Neuronal stem cell (in vitro differentiated cells): ENCODE results near the gene AP1M2.

Source experiments
- DNase-seq: peaks from one replicate; pipeline ENCODE4 v3.0.0-alpha.2; 2013; ENCODE audit warnings: low spot score
- H2AFZ ChIP-seq: one replicate; pipeline ENCODE4 v1.6.1; 2013; ENCODE audit warnings: mild to moderate bottlenecking, low read length, inconsistent platforms
- H2AK5ac ChIP-seq: 2 replicates; pipeline ENCODE4 v1.6.1; 2013; ENCODE audit warnings: low read depth, mild to moderate bottlenecking, inconsistent platforms, low read length, moderate library complexity, mixed read lengths
- H2BK120ac ChIP-seq: 2 replicates; pipeline ENCODE4 v1.6.1; 2013; ENCODE audit warnings: low read depth, mild to moderate bottlenecking, inconsistent platforms, low read length, moderate library complexity, mixed read lengths
- H2BK12ac ChIP-seq: one replicate; pipeline ENCODE4 v1.6.1; 2013; ENCODE audit warnings: low read length, inconsistent platforms
- H2BK15ac ChIP-seq: 2 replicates; pipeline ENCODE4 v1.6.1; 2013; ENCODE audit warnings: mild to moderate bottlenecking, low read length, inconsistent platforms, mixed read lengths
- H2BK5ac ChIP-seq: one replicate; pipeline ENCODE4 v1.6.1; 2013; ENCODE audit warnings: inconsistent platforms, mild to moderate bottlenecking, low read length, moderate library complexity
- H3K14ac ChIP-seq: one replicate; pipeline ENCODE4 v1.6.1; 2013; ENCODE audit warnings: low read length, inconsistent platforms
- H3K18ac ChIP-seq: 2 replicates; pipeline ENCODE4 v1.6.1; 2013; ENCODE audit warnings: low read length, inconsistent platforms
- H3K23ac ChIP-seq: 2 replicates; pipeline ENCODE4 v1.6.1; 2013; ENCODE audit warnings: low read depth, mild to moderate bottlenecking, mixed read lengths, low read length, inconsistent platforms; ENCODE audit not compliant: poor library complexity
- H3K27ac ChIP-seq: replicated peaks from 3 replicates; pipeline ENCODE4 v1.5.1; 2013; ENCODE audit warnings: low read length, inconsistent platforms
- H3K27me3 ChIP-seq, 3 experiments: 2 replicates each; pipeline ENCODE4 v1.6.1; 2013; ENCODE audit warnings: low read length in 3 of 3, mild to moderate bottlenecking in 2 of 3, inconsistent platforms in 1 of 3, low read depth in 1 of 3, mixed read lengths in 1 of 3, moderate library complexity in 1 of 3; ENCODE audit not compliant: control insufficient read depth in 3 of 3, insufficient read depth in 3 of 3
- H3K36me3 ChIP-seq, 2 donors: replicated peaks in 1 of 2; 2 replicates each; pipeline ENCODE4 v1.6.1; 2013; ENCODE audit warnings: low read length in 2 of 2; ENCODE audit not compliant: control insufficient read depth in 2 of 2, insufficient read depth in 2 of 2
- H3K4ac ChIP-seq: 2 replicates; pipeline ENCODE4 v1.6.1; 2013; ENCODE audit warnings: inconsistent platforms, mild to moderate bottlenecking, low read length, moderate library complexity
- H3K4me1 ChIP-seq, 2 donors: 1 replicate in 1 of 2; 2 replicates in 1 of 2; pipeline ENCODE4 v1.6.1; 2013; ENCODE audit warnings: low read length in 2 of 2, low read depth in 1 of 2; ENCODE audit not compliant: control insufficient read depth in 2 of 2, insufficient read depth in 1 of 2
- H3K4me2 ChIP-seq: one replicate; pipeline ENCODE4 v1.6.1; 2013; ENCODE audit warnings: mild to moderate bottlenecking, low read length, inconsistent platforms; ENCODE audit not compliant: insufficient read depth, poor library complexity, severe bottlenecking
- H3K4me3 ChIP-seq, 2 donors: 2 replicates each; pipeline ENCODE4 v1.5.1; 2013; ENCODE audit warnings: low read length in 2 of 2, mild to moderate bottlenecking in 2 of 2, inconsistent platforms in 1 of 2, moderate library complexity in 1 of 2
- H3K79me1 ChIP-seq: one replicate; pipeline ENCODE4 v1.6.1; 2013; ENCODE audit warnings: low read depth, mild to moderate bottlenecking, inconsistent platforms, low read length, moderate library complexity
- H3K9ac ChIP-seq: one replicate; pipeline ENCODE4 v1.6.1; 2013; ENCODE audit warnings: mild to moderate bottlenecking, low read depth, low read length, inconsistent platforms; ENCODE audit not compliant: poor library complexity
- H3K9me3 ChIP-seq, 2 donors: replicated peaks in 1 of 2; 2 replicates each; pipeline versions ENCODE3 to v1.6.1; 2013; ENCODE audit warnings: low read length in 2 of 2, mild to moderate bottlenecking in 2 of 2, inconsistent platforms in 1 of 2, low read depth in 1 of 2, mixed read lengths in 1 of 2, moderate library complexity in 1 of 2; ENCODE audit not compliant: control insufficient read depth in 2 of 2, insufficient read depth in 1 of 2
- H4K8ac ChIP-seq: one replicate; pipeline ENCODE4 v1.6.1; 2013; ENCODE audit warnings: low read depth, mild to moderate bottlenecking, inconsistent platforms, low read length, moderate library complexity
- H4K91ac ChIP-seq: one replicate; pipeline ENCODE4 v1.6.1; 2013; ENCODE audit warnings: low read length, low read depth, mild to moderate bottlenecking, inconsistent platforms; ENCODE audit not compliant: poor library complexity
- WGBS, 2 donors: extraction: QIAGEN DNeasy Blood & Tissue Kit; methylation state at CpG; one replicate each; pipeline ENCODE4 v1.1.7; 2013; ENCODE audit warnings: missing lambda C conversion rate in 2 of 2, mixed read lengths in 1 of 2; ENCODE audit not compliant: insufficient read length in 2 of 2, insufficient replicate concordance in 1 of 2; ENCODE audit errors: extremely low coverage in 2 of 2; 5-methylcytosine and 5-hydroxymethylcytosine counted together

The AP1M2 gene

DNA sequence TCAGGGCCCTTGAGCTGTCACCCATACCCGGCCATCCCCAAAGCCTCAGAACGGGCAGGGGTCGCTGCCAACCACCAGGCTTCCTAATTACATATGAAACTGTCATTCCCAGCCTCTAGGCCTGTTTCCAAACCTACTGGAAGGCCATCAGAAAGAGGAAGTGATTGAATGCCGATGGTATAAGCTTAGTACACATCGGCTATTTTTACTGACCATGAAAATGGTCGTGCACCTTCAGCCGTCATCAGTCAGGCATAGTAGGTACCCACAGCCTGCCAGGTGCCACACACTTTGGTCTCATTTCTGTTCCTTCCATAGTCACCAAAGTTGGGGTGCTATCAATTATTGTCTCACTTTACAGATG lies 31.5 kb downstream of the AP1M2 start:
- no peak overlapping the region for H2AK5ac ChIP-seq
- H3K14ac ChIP-seq: no peak overlapping the region
- no peak for DNase-seq
- no peak overlapping the region for H4K91ac ChIP-seq
- H3K27me3 ChIP-seq: no peaks in the 10 kb centered on the region
- no peak overlapping the region for H2BK5ac ChIP-seq
- H3K4me1 ChIP-seq: no peaks in the 10 kb centered on the region
- H2BK12ac ChIP-seq: no peak overlapping the region
- H3K18ac ChIP-seq: no peak overlapping the region
- no peak overlapping the region for H2AFZ ChIP-seq
- H3K23ac ChIP-seq: no peak overlapping the region
- H3K79me1 ChIP-seq: peaks cover 2% of the 10 kb centered on the region
- peaks cover 71 to 91% of the 10 kb centered on the region in 2 donors for H3K36me3 ChIP-seq
- no peak overlapping the region for H3K27ac ChIP-seq
- no peak overlapping the region for H2BK15ac ChIP-seq
- no peak overlapping the region for H4K8ac ChIP-seq
- no peak overlapping the region for H3K4me3 ChIP-seq
- peaks cover 0 to 2% of the 10 kb centered on the region in 2 donors for H3K9me3 ChIP-seq
- WGBS, 2 donors: no CpG with 5 or more reads among the region's 7 CpGs
- no peak overlapping the region for H2BK120ac ChIP-seq
- no peak overlapping the region for H3K9ac ChIP-seq
- no peak overlapping the region for H3K4me2 ChIP-seq
- H3K4ac ChIP-seq: no peak overlapping the region

DNA sequence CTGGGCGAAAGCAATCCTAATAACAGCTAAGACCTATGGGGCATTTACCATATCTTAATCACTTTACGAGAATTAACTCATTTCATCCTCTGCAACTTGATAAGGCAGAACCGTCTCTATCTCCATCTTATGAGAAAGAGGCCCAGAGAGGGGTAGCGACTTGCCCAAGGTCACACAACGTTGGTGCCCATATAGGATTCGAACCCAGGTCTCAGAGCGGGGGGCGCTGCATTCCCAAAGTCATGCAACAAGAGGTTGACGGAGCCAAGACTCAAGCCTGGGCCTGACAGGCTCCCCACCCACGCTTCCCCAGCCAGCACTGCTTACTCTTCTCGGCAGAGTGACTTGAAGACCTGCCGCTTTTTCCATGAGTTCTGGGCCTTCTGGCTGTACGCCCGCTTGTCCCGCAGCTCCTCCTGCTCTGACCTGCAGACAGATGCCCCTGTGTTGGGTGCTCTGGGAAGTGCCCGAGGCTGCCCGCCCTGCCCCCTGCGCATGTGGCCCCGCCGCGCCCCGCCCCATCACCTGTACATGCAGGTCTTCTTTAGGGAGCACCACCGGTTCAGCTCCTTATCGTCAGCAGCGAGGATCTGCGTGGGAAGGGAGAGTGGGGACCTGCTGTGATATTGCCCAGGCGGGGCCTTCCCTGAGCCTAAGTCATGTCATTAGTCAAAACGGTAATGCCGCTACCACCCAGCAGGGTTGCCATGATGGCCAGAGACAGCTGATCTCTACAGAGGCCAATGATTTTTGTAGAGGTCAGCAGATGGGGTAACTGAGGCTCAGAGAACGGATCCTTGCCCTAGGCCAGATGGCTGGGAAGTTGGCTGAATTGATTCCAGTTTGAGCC lies 32.1 kb downstream of the AP1M2 start:
- no peak for DNase-seq
- H4K91ac ChIP-seq: no peak overlapping the region
- WGBS, 2 donors: no CpG with 5 or more reads among the region's 30 CpGs
- no peak overlapping the region for H3K14ac ChIP-seq
- H3K9ac ChIP-seq: no peak overlapping the region
- no peak overlapping the region for H2AK5ac ChIP-seq
- no peaks in the 10 kb centered on the region for H3K9me3 ChIP-seq
- H3K79me1 ChIP-seq: peaks cover 2% of the 10 kb centered on the region
- no peak overlapping the region for H2BK15ac ChIP-seq
- no peak overlapping the region for H3K4me3 ChIP-seq
- no peak overlapping the region for H2BK120ac ChIP-seq
- H2BK12ac ChIP-seq: no peak overlapping the region
- no peak overlapping the region for H3K4ac ChIP-seq
- no peak overlapping the region for H3K4me2 ChIP-seq
- H4K8ac ChIP-seq: no peak overlapping the region
- no peak overlapping the region for H3K27ac ChIP-seq
- H3K18ac ChIP-seq: no peak overlapping the region
- peaks cover 68 to 90% of the 10 kb centered on the region in 2 donors for H3K36me3 ChIP-seq
- H3K27me3 ChIP-seq: no peaks in the 10 kb centered on the region
- H3K23ac ChIP-seq: no peak overlapping the region
- no peak overlapping the region for H2BK5ac ChIP-seq
- no peak overlapping the region for H2AFZ ChIP-seq
- H3K4me1 ChIP-seq: no peaks in the 10 kb centered on the region

DNA sequence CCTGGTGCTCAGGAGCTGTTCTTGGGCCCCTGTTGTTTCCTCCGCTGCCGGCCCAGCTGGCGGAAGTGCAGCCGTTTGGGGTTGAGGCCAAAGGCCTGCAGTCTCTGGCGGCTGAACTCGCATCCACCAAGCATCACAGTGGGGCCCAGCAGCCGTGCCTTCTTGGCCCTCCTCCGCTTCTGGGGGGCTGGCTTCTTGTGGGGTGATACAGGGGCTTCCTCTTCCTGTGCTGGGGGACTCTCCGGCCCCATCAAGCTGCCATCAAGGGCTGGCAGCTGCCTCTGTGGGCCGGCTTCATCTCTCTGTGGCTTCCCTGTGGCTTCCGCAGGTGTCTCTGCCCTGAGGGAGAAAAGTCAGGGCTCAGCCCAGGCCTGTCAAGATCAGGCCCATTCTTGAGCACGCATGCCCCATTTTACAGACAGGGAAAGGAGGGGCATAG lies 33.1 kb downstream of the AP1M2 start:
- H3K14ac ChIP-seq: no peak overlapping the region
- H4K91ac ChIP-seq: no peak overlapping the region
- no peak overlapping the region for H2BK5ac ChIP-seq
- H3K4me3 ChIP-seq: no peak overlapping the region
- no peak overlapping the region for H2BK15ac ChIP-seq
- peaks cover 2% of the 10 kb centered on the region for H3K79me1 ChIP-seq
- H3K18ac ChIP-seq: no peak overlapping the region
- H3K9ac ChIP-seq: no peak overlapping the region
- no peaks in the 10 kb centered on the region for H3K4me1 ChIP-seq
- no peaks in the 10 kb centered on the region for H3K27me3 ChIP-seq
- no peak overlapping the region for H2BK120ac ChIP-seq
- no peak overlapping the region for H2AK5ac ChIP-seq
- peaks cover 61 to 88% of the 10 kb centered on the region in 2 donors for H3K36me3 ChIP-seq
- H3K4ac ChIP-seq: no peak overlapping the region
- no peak overlapping the region for H4K8ac ChIP-seq
- no peak overlapping the region for H3K4me2 ChIP-seq
- no CpG with 5 or more reads among the region's 12 CpGs for WGBS, 2 donors
- no peaks in the 10 kb centered on the region for H3K9me3 ChIP-seq
- H3K23ac ChIP-seq: no peak overlapping the region
- no peak overlapping the region for H2AFZ ChIP-seq
- no peak overlapping the region for H3K27ac ChIP-seq
- no peak for DNase-seq
- no peak overlapping the region for H2BK12ac ChIP-seq

DNA sequence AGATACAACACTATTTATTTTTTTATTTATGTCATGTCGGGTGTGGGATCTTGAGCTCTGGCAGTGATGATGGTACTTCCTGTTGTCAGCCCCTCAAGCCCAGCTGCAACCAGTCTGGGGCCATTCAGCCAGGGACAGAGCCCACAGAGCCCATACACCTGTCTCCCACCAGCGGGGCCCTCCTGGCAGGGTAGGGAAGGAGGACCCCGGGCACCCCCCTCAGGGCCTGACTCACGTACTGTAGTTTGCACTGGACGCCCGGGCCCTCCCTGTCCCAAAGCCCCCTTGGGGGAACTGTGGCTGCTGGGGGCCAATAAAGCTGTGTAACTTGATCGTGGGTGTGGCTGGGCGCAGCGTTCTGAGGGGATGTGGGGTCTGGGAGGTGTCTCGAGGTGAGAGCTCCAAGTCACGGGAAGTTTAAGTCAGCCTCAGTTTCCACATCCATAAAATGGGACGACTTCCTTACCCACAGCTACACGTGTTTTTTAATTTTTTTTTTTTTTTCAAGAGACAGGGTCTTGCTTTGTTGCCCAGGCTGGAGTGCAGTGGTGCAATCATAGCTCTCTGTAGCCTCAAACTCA lies 33.9 kb downstream of the AP1M2 start:
- H3K27me3 ChIP-seq: no peaks in the 10 kb centered on the region
- H3K79me1 ChIP-seq: peaks cover 4% of the 10 kb centered on the region
- no peak overlapping the region for H2BK120ac ChIP-seq
- no peak overlapping the region for H2BK15ac ChIP-seq
- H3K23ac ChIP-seq: peak overlapping the region; percentile 65
- H2AFZ ChIP-seq: no peak overlapping the region
- H2AK5ac ChIP-seq: no peak overlapping the region
- H3K9ac ChIP-seq: no peak overlapping the region
- no peak overlapping the region for H3K27ac ChIP-seq
- DNase-seq: no peak
- H3K4me1 ChIP-seq: no peaks in the 10 kb centered on the region
- H4K91ac ChIP-seq: no peak overlapping the region
- peak overlapping the region; percentile 24 for H2BK5ac ChIP-seq
- H3K14ac ChIP-seq: no peak overlapping the region
- H3K18ac ChIP-seq: no peak overlapping the region
- no peak overlapping the region for H2BK12ac ChIP-seq
- no peaks in the 10 kb centered on the region for H3K9me3 ChIP-seq
- no peak overlapping the region for H3K4me2 ChIP-seq
- peaks cover 63 to 90% of the 10 kb centered on the region in 2 donors for H3K36me3 ChIP-seq
- no peak overlapping the region for H3K4me3 ChIP-seq
- H3K4ac ChIP-seq: no peak overlapping the region
- no CpG with 5 or more reads among the region's 13 CpGs for WGBS, 2 donors
- no peak overlapping the region for H4K8ac ChIP-seq
